ENCODE measurements around the gene GALP. TPM values are rescaled to one million over a fixed set of nuclear protein-coding genes. Genes with fewer than 3 reads are reported as not detected.
A peak's percentile ranks its signal among the peaks of the same experiment; 100 is the strongest.

Gene GALP
- total and polyA plus RNA-seq, 12 donors: not detected

GRCh38 chr19:56132316-56132822 is 43.4 kb upstream of the GALP start:
- no peak for TF ChIP-seq CTCF (IDR thresholded peaks at IDR 0.05)
- Histone ChIP-seq H3K4me1 (peaks cover 0 to 17% (median 7%) of the 10 kb centered on the region in 9 donors), H3K36me3 (no peaks in the 10 kb centered on the region), H3K4me3 (no peak overlapping the region), H3K27ac (peak overlapping the region in 8 of 10 donors; percentile 6 to 68 (median 44)), H3K9me3 (no peaks in the 10 kb centered on the region), H3K27me3 (no peaks in the 10 kb centered on the region)
- peak in 1 of 2 donors; percentile 45 for DNase-seq
- ATAC-seq: peak; percentile 54 to 85 (median 73)
- intact Hi-C loops (cut with DNase I): no loop called here
- 24 to 33% methylated on average over 14 of the region's 14 CpGs for WGBS, 2 donors

DNA sequence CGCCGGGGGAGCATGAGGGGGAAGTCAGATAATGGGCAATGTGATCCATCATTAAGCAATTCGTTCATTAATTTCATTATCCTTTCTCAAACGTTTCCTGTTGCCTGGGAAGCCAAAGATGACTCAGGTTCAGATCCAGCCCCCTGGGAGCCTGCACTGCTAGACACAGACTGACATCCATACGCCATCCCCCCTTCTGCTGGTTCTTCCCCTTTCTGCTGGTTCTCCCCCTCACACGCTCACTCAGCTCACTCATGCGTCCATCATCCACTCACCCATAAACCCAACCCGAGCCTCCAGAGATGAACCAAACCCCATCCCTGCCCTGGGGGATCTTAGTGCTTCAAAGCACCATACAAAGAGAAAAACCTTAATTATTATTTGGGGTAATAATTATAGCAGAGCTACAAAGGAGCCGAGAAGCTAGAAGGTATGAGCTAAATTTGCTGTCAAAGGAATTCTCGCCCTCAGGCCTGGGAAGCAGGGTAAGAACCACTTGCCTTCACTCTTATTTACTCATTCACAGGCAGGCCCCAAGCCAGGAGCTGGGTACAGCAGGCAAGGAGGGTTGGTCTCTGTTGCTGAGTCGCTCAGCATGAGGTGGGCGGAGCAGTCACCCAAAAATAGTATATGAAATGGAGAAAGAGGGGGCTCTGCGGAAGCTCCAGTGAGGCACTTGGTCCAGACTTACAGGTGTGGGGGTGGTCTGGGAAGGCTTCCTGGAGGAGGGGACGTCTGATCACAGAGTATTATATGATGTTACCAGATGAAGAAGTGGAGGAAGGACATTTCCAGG is 41.8 kb upstream of the GALP start:
- no peaks in the 10 kb centered on the region for H3K27me3 ChIP-seq
- no peak overlapping the region for H3K4me3 ChIP-seq
- DNase-seq (no peak), ATAC-seq (no peak)
- WGBS, 2 donors: 81 to 82% methylated on average over 14 of the region's 14 CpGs
- no peaks in the 10 kb centered on the region for H3K36me3 ChIP-seq
- intact Hi-C loops (cut with DNase I): no loop called here
- no peak overlapping the region for H3K27ac ChIP-seq
- H3K4me1 ChIP-seq: peaks cover 0 to 17% (median 7%) of the 10 kb centered on the region in 9 donors
- no peak for TF ChIP-seq CTCF (IDR thresholded peaks at IDR 0.05)
- no peaks in the 10 kb centered on the region for H3K9me3 ChIP-seq

GRCh38 chr19:56134654-56134921 is 41.2 kb upstream of the GALP start:
- no peak for TF ChIP-seq CTCF (IDR thresholded peaks at IDR 0.05)
- Histone ChIP-seq H3K4me3 (no peak overlapping the region), H3K4me1 (peaks cover 0 to 22% (median 7%) of the 10 kb centered on the region in 9 donors), H3K27ac (no peak overlapping the region), H3K9me3 (no peaks in the 10 kb centered on the region), H3K27me3 (no peaks in the 10 kb centered on the region), H3K36me3 (no peaks in the 10 kb centered on the region)
- DNase-seq: no peak
- intact Hi-C loops (cut with DNase I): no loop called here
- ATAC-seq: no peak
- 86 to 89% methylated on average over 5 of the region's 5 CpGs for WGBS, 2 donors

- H3K4me1 ChIP-seq: peaks cover 0 to 28% (median 12%) of the 10 kb centered on the region in 9 donors
- no peak overlapping the region for H3K4me3 ChIP-seq
- no peak for DNase-seq
- 60 to 66% methylated on average over 10 of the region's 10 CpGs for WGBS, 2 donors
- TF ChIP-seq CTCF (IDR thresholded peaks at IDR 0.05): no peak
- no peak for ATAC-seq
- intact Hi-C loops (cut with DNase I): no loop called here
- H3K36me3 ChIP-seq: no peaks in the 10 kb centered on the region
- H3K9me3 ChIP-seq: no peaks in the 10 kb centered on the region
- H3K27ac ChIP-seq: no peak overlapping the region
- no peaks in the 10 kb centered on the region for H3K27me3 ChIP-seq
Observed at GRCh38 chr19:56136362-56136761, 39.4 kb upstream of the GALP start.

All from heart right ventricle (tissue), 16 donors.